GM11168 (cell line): Measurements from ENCODE around the gene EYA2.

ENCODE experiments used
- in situ Hi-C: fragments of 300-500 bp; cut with MboI; formaldehyde crosslinking; loops from one replicate; pipeline ENCODE4 v1.12.0; 2022; ENCODE audit warnings: low sequenced_read_pairs; ENCODE audit not compliant: unreplicated experiment

Gene EYA2

DNA sequence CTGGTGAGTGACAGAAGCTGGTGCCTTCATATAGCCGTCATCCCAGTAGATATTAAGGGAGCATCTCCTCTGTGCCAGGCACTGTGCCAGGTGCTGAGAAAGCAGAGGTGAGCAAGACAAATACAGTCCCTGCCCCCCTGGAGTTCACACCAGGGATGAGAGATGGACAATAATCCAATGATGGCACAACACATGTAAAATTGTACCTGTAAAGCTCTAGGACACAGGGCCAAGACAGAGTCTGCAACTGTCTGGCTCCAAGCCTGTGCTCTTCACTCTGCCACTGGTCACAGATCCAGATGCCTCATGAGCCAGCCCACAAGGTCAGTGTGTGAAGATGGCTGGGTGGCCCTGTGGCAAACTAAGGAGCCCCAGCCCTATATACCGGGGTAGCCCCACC lies 133.8 kb downstream of the EYA2 start:
- in situ Hi-C loops: loop anchor here (25.0 kb wide), 1 partner anchor 416 kb away; no protein-coding TSS in a partner anchor

DNA sequence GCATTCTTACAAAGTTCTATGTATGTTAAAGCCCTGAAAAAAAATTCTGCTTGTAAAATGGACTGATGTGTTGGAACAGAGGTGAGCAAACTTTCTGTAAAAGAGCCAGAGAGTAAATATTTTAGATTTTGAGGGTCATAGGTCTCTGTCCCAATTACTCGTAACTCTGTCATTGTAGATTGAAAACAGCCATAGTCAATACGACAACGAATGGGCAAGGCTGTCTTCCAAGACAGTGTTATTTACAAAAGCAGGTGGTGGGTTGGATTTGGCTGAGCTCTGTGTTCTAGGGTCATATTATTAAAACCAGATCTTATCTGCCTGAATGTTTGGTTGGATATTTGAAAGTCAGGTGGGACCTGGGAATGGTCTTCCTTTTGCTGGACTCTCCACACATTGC lies 135.2 kb downstream of the EYA2 start:
- in situ Hi-C loops: loop anchor here (25.0 kb wide), 1 partner anchor 418 kb away; no protein-coding TSS in a partner anchor

DNA sequence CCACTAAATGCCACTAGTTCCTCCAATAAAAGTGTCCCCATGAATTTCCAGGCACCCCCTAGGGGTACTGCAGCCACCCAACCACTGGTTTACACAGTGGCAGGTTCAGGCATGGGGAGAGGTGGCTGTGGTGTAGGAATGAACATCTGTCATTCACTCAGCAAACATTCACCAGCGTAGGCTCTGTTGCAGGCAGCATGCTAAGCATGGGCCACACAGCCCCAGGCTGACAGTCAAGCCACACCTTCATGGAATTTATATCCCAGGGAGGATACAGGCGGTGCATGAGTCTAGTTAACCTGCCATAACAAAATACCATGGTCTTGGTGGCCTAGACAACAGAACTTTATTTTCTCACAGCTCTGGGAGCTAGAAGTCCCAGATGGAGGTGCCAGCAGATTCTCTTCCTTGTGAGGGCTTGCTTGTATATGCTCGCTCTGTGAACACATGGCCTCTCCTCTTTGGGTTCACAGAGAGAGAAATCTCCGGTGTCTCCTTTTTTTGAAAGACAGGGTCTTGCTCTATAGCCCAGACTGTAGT lies 135.7 kb downstream of the EYA2 start:
- in situ Hi-C loops: loop anchor here (25.0 kb wide), 1 partner anchor 418 kb away; no protein-coding TSS in a partner anchor

DNA sequence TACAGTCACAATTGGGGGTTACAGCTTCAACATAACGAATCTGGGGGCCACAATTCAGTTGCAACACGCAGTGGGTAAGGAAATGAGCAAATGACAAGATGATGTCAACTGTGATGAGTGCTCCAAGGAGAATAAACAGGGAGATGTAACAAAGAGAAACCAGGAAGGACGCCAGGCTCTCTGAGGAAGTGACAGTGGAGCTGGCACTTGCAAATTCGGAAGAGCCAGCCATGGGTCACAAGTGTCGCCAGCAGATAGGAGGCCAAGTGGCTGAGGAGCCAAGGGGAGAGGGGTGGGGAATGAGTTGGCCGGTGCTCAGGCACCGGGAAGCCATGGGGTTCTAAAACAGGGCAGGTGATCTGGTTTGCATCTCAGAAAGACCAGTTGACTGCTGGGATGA lies 136.4 kb downstream of the EYA2 start:
- in situ Hi-C loops: loop anchor here (25.0 kb wide), 1 partner anchor 419 kb away; no protein-coding TSS in a partner anchor

DNA sequence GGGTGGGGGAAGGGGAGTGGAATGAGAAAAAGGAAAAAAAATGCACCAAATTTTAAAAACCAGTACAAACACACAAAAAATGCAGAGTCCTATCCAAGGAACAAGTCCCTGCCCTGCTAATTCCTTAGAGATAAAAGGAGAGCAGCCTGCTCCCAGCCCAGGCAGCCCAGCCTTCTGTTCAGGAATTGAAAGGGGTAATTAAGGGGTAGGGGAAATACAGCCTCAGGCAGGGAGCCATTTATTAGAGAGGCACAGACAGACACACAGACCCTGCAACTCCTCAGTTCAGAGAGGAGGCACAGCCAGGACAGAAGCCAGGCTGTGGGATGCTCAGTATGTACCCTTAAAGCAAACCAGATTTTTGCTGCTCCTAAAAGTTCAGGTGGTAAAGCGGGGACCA lies 137.2 kb downstream of the EYA2 start:
- in situ Hi-C loops: loop anchor here (25.0 kb wide), 1 partner anchor 420 kb away; no protein-coding TSS in a partner anchor

DNA sequence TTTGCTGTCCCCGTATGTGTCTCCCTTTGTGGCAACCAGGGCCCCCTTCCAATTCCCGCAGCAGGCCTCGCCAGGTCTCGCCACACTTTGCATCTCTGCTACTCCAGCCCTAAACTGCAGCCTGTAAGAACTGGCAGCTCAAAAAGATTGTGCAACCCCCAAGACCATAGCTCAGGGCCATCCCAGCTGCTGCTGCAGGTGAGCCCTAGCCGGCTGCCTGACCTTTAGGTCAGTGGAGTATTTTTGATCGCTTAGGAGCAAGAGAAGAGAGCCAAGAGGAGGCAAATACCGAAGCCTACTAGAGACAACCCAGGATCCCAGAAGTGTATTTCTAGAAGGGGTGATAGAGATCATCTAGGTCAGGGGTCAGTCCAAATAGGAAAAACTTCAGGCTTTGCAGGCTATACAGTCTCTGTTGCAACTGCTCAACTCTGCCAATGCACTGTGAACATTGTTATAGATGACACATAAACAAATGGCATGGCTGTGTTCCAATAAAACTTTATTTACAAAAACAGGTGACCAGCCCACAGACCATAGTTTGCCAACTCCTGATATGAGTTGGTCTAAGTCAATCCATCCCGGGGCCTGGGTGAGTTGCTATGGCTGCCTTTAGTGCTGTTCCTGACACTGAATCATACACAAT lies 138.4 kb downstream of the EYA2 start:
- in situ Hi-C loops: loop anchor here (25.0 kb wide), 1 partner anchor 421 kb away; no protein-coding TSS in a partner anchor

DNA sequence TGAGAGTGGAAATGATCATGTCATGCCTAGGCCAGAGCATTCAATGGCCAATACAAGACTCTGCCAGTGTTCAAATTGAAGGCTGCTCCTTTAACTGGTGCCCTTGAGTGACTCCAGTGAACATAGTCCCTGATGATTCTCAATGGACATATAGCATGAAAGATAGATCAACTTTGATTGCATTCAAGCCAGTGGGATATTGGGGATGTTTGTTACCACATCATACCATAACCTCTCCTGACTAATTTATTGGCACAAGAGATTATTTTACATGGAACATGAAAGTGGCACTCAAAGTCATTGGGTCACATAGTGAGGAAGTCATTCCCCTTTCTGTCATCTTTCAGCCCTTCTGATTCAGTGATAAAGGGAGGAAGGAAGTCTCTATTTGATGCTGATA lies 139.0 kb downstream of the EYA2 start:
- in situ Hi-C loops: loop anchor here (25.0 kb wide), 1 partner anchor 421 kb away; no protein-coding TSS in a partner anchor

DNA sequence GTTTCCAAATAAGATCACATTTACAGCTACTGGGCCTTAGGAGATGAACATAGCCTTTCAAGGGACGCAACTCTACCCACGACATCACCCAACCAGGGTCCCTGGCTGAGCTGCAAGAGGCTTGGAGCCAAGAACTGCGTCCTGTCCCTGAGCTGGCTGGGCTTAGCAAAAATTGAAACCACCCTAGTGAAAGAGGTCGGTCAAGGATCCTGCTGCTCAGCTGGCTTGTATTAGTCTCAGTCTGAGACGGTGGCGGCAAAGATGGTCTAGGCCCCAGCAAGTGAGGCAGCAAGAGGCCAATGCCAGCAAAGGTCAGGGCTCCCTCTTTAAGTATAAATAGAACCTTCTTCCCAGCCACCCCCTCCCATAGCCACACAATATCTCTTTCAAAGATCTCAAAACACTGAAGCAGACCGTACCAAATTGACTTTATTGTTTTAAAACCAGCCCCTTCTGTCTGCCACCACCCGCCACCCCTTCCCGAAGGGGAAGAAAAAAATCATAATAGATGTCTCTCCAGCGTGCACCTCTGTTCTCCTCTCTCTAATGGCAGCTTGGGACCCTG lies 140.5 kb downstream of the EYA2 start:
- in situ Hi-C loops: loop anchor here (25.0 kb wide), 1 partner anchor 423 kb away; no protein-coding TSS in a partner anchor

DNA sequence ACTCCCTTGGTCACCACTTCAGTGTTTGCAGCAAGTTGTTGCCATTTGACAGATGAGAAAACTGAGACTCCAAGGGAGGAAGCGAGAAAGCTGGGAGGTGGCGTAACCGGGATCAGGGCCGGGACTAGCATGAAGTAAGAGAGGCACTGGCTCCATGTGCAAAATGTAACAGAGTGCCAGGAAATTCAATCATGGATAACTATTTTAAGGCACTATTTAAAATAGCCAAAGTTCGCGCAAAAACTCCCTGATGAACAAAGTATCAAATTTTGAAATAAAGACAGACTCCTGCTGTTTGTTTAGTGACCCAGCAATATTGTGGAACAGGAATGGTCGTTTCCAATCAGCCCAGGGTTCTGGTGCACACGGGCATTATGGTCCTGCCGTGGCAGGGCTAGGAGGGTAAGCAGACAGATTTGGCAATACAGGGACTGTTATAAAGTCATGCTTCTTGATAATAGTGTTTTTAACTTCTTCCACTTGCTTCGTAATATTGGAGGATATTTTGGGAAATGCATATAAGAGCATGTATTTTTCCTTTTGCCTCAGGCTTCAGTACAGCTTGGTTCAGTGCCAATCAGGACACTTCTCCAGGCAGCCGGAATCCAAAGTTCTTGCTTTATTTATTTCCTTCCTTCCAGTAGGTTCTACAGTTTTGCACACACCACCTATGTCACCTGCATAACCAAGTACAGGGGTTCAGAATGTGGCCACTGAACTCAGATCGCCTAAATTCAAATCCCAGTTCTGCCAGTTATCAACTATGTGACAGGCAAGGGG lies 141.6 kb downstream of the EYA2 start:
- in situ Hi-C loops: loop anchor here (25.0 kb wide), 1 partner anchor 424 kb away; no protein-coding TSS in a partner anchor

DNA sequence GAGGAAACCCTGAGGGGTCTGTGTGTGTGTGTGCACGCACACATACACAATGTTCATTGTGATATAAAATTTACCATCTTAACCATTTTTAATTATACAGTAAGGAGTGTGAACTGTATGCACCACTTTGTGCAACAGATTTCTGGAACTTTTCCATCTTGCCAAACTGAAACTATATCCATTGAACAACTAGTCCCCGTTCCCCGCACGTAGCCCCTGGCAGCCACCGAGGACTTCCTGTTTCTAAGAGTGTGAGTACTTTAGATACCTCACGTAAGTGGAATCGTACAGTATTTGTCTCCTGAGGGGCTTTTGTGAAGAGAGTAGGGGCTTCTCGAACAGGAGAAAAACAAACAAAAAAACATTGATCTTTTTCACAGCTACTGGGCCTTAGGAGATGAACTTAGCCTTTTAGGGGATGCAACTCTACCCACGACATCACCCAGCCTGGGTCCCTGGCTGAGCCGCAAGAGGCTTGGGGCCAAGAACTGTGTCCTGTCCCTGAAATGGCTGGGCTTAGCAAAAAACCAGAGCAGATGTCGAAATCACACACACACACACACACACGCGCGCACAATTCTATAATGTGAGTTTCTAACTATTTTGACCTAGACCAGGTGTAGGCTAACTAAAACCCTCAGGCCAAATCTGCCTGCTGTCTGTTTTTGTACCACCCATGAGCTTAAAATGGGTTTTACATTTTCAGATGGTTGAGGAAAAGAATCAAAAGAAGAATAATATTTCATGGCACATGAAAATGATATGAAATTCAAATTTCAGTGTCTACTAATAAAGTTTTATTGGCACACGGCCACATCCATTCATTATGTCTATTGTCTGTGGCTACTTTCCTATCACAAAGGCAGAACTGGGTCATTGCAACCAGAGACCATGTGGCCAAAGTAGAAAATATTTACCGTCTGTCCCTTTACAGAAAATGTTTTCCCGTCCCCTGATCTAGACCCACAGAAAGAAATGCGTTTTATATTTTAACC lies 144.2 kb downstream of the EYA2 start:
- in situ Hi-C loops: loop anchor here (25.0 kb wide), 1 partner anchor 427 kb away; no protein-coding TSS in a partner anchor

DNA sequence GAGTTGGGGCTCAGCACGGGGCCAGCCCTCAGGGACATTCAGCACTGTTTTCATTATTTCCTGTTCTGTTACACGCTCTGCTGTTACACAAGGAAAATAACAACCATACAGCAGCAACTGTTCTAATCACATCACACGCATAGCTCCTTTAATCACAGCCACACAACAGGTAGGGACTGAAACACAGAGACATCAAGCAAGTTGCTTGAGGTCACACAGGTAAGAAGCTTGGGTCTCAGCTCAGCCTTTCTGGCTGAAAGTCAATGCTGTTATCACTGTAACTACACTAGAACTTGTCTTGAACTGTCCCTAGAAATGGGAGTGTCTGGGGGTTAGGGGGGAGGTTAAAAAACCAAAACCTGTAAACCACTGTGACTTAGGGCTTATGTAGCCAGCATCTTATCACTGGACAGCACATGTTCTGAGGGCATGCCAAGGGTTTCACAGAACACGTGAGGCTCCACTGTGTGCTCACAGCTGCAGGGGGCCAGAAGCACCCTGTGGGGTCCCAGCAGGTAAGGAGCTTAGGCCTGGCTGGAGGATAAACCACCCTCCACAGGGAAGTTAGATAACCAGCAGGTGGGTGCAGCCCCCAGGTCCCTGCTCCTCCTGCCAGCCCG lies 146.0 kb downstream of the EYA2 start:
- in situ Hi-C loops: loop anchor here (25.0 kb wide), 1 partner anchor 428 kb away; no protein-coding TSS in a partner anchor

DNA sequence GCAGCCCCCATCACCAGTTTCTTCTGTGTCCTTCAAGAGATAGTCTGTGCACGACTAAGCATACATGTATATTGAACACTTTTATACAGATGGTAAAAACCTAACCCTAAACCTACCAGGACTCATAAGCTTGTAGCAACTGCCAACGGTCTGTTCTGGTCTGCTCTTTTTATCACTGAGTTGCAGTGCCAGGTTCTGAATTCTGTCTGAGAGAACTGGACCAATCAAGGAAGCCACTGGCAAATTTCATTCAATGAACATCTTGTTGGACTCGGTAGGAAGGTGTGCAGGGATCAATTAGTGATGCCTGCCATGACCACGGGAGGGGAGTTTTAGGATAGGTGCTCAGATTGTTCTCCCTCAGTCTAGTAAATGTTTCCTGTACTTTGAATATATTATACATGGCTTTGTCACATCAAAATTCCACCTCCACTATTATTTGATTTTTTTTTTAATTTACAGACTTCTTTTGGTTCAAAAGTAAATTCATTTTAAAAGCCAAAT lies 146.8 kb downstream of the EYA2 start:
- in situ Hi-C loops: loop anchor here (25.0 kb wide), 1 partner anchor 429 kb away; no protein-coding TSS in a partner anchor

DNA sequence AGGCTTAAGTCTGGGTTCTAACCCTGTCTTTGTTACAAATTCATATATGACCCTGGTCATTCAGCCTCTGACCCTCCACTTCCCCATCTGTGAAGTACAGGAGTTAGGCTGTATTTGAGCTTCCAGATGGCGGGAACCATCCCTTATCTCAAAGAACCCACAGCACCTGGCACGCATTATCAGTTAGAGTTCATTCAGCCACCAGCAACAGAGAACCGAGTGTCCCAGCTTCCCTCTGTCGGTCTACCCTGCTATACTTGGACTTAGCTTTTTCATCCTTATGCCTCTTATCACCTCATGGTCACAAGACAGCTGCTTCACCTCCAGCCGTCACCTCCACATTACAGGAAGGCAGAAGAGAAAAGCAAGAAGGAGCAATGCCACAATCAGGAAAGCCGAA lies 147.8 kb downstream of the EYA2 start:
- in situ Hi-C loops: loop anchor here (25.0 kb wide), 1 partner anchor 430 kb away; no protein-coding TSS in a partner anchor

DNA sequence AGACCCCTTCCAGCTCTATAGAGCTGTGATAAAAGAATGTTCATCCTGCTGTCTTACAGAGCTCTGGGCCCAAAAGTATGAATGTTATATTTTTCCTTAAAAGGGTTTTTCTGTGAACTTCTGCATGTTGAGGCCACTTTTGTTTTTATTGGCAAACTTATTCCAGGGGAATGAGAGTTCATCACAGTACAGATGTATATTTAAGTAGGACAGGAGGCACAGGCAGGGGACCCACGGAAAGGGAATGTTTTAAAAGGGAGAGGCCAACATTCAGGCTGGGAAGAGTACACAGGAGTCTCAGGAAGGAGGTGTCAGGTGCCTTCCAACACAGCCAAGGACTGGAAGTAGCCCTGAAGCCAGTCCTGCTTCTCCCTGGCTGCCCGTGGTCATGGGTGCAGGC lies 148.4 kb downstream of the EYA2 start:
- in situ Hi-C loops: loop anchor here (25.0 kb wide), 1 partner anchor 431 kb away; no protein-coding TSS in a partner anchor

DNA sequence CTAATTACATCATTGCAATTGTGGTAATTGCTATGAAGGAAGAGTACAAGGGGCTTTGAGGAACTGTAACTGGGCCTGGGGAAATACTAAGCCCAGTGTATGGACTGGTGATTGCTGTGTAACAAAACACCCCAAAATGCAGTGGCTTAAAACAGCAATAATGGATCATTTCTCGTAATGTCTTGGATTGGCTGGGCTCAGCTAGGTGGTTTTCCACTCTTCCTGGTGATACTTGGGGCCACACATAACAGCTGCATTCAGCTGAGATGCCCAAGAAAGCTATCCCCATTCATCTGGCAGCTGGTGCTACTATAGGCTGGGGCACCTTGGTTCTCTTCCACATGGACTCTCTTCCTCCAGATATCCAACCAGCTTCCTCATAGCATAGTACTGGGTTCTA lies 150.3 kb downstream of the EYA2 start:
- in situ Hi-C loops: loop anchor here (25.0 kb wide), 1 partner anchor 433 kb away; no protein-coding TSS in a partner anchor

DNA sequence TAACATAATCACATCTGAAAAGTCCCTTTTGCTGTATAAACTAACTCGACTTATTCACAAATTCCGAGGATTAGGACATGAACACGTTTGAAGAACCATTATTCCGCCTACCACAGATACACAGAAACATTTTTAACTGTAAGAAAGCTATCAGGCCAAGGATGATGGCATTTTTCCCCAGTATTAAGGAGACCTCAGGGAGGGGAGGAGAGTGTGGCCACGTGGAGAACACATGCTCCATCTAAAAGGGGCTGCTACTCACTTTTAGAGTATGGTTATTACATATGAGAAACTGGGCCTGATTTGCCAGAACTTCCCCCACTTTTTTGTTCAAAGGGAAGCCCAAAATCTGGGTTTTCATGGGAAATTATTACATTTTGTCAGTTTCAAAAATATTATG lies 153.4 kb downstream of the EYA2 start:
- in situ Hi-C loops: loop anchor here (25.0 kb wide), 1 partner anchor 436 kb away; no protein-coding TSS in a partner anchor

DNA sequence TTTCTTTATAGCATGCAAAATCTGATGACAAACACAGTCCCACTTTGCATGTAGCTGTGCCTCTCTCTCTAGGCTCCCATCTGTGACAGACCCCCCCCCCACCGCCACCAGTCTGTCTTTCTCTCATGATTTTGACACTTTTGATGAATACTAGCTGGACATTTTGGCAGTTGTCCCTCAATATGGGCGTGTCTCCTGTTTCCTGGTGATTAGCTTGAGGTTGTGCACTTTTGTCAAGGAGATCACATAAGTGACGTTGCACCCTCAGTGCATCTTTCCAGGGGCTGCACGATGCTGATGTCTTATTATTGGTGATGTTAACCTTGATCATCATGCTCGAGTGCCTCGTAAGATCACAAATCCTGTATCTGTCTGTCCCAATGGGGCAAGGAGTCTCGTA lies 155.1 kb downstream of the EYA2 start:
- in situ Hi-C loops: loop anchor here (25.0 kb wide), 1 partner anchor 437 kb away; no protein-coding TSS in a partner anchor

DNA sequence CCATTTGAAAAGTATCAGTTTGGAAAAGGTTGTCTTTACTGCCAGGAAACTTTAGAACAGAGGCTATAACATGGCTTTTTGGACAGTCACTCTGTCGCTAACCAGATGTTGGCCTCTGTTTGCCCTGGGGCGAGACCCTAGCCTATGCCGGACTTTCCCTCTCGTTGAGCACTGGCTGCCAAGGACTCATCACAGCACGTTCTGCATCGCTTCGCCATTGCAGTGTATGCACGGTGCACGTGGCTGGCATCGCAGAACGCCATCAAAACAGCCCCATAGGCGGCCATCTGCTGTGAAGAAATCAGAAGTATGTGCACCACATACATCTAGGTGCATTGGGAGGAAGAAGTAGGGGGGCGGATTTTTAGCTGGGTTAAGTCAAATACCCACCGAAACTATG lies 156.4 kb downstream of the EYA2 start:
- in situ Hi-C loops: no loop called here
